ENCODE measurements around the gene STAT3.
"Not testable (repeated sequence)": the region's sequence is repeated elsewhere in the genome, so short reads cannot be mapped to it uniquely, and the experiment has no call there.

STAT3 gene

DNA sequence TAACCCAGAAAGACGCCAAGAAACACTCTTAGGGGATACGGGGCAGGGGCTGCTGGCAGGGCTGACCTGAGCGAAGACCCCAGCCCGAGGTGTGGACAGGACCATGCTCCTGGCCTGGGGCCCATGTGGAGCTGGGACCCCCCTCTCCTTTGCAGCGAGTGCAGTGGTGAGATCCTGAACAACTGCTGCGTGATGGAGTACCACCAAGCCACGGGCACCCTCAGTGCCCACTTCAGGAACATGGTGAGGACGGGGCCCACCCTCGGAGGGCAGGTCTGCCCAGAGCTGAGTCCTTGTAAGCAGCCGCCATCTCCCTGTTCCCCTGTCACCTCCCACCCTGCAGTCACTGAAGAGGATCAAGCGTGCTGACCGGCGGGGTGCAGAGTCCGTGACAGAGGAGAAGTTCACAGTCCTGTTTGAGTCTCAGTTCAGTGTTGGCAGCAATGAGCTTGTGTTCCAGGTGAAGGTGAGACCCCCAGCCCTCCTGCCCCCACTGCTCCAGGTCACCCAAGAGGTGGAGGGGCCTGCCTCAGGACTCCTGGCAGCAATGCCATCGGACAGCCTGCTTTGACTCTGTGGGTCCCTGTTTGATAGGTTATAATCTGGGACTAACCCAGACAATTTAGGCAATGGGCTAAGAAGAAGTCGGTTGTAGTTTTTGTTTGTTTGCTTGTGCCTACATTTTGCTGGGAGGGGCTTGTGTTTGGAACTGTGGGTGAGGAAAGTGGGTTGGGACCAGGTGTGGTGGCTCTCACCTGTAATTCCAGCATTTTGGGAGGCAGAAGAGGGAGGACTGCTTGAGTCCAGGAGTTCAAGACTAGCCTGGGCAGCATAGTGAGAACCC lies 83.8 kb downstream of the STAT3 start:
- DNase-seq (ENCODE audit: low read depth), result no peak
- H3K4me3 ChIP-seq (ENCODE audit: control insufficient read depth, low read depth, low read length), result no peak overlapping the region
- TF ChIP-seq, protein P1, sequence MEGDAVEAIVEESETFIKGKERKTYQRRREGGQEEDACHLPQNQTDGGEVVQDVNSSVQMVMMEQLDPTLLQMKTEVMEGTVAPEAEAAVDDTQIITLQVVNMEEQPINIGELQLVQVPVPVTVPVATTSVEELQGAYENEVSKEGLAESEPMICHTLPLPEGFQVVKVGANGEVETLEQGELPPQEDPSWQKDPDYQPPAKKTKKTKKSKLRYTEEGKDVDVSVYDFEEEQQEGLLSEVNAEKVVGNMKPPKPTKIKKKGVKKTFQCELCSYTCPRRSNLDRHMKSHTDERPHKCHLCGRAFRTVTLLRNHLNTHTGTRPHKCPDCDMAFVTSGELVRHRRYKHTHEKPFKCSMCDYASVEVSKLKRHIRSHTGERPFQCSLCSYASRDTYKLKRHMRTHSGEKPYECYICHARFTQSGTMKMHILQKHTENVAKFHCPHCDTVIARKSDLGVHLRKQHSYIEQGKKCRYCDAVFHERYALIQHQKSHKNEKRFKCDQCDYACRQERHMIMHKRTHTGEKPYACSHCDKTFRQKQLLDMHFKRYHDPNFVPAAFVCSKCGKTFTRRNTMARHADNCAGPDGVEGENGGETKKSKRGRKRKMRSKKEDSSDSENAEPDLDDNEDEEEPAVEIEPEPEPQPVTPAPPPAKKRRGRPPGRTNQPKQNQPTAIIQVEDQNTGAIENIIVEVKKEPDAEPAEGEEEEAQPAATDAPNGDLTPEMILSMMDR (IDR thresholded peaks at IDR 0.05; ENCODE audit: control insufficient read depth, insufficient read depth, low read depth, low read length, missing control alignments), result no peak

DNA sequence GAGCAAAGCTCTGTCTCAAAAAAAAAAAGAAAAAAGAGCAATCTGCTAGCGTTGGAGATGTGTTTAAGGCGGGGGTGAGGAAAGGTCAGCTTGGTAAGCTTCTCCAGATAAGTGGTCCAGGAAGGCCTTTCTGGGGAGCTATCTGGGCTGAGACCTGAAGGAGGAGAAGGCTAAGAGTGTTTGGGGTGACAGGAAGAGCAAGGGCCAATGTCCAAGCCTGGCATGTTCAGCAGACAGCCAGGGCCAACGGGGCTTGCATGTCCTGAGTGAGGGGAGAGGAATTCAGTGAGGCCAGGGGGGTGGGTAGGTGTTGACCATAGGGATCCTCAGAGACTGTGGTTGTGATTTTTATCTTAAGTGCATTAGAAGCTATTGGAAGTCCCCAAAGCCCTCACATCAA lies 84.5 kb downstream of the STAT3 start:
- no peak for DNase-seq (ENCODE audit: low read depth)
- TF ChIP-seq, protein P1 (IDR thresholded peaks at IDR 0.05; ENCODE audit: control insufficient read depth, insufficient read depth, low read depth, low read length, missing control alignments), result no peak
- no peak overlapping the region for H3K4me3 ChIP-seq (ENCODE audit: control insufficient read depth, low read depth, low read length)

DNA sequence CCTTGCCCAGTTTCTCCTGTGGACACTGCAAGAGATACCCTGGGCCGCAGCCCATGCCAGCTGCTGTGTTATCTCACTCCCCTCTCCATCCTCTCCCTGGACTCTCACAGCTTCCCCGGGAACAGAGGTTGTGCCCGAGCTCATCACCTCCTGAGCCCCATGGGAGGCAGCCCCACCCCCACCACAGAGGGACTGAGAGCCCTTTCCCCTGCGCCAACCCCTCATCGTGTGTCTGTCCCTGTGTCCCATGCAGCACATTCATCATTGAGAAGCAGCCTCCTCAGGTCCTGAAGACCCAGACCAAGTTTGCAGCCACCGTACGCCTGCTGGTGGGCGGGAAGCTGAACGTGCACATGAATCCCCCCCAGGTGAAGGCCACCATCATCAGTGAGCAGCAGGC lies 87.2 kb downstream of the STAT3 start:
- H3K4me3 ChIP-seq (ENCODE audit: control insufficient read depth, low read depth, low read length), result no peak overlapping the region
- TF ChIP-seq, protein P1 (IDR thresholded peaks at IDR 0.05; ENCODE audit: control insufficient read depth, insufficient read depth, low read depth, low read length, missing control alignments), result no peak
- no peak for DNase-seq (ENCODE audit: low read depth)

DNA sequence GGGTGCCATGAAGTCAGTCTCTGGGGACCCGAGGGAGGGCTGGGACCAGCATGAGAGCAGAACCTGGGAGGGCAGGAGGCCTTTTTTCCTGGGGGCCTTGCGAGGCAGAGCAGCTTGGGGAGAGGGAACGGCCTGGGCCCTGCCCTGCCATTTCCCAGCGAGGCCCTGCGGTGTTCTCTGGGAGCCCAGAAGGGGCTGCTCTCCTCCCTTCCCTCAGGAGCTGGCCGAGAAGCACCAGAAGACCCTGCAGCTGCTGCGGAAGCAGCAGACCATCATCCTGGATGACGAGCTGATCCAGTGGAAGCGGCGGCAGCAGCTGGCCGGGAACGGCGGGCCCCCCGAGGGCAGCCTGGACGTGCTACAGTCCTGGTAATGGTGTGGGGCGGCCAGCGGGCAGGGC lies 88.3 kb downstream of the STAT3 start:
- not testable (repeated sequence) for DNase-seq (ENCODE audit: low read depth); H3K4me3 ChIP-seq (ENCODE audit: control insufficient read depth, low read depth, low read length)

DNA sequence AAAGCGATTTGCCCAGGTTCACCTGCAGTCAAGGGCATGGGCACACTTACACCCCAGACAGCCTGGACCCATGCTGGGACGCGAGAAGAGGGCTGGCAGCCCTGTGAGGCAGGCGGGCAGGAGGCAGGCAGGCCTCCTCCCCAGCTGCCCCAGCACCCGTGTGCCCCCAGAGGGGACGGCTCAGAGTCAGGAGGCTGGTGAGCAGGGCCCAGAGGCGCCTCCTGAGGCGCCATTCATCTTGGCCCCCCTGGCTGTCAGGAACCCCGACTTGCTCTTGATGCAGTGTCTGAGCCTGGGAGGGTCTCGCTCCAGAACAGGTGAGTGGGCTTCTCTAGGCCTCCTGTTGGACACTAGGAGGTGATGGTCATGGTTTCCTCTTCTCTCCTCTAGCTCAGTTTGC lies 88.9 kb downstream of the STAT3 start:
- not testable (repeated sequence) for H3K4me3 ChIP-seq (ENCODE audit: control insufficient read depth, low read depth, low read length); DNase-seq (ENCODE audit: low read depth)

DNA sequence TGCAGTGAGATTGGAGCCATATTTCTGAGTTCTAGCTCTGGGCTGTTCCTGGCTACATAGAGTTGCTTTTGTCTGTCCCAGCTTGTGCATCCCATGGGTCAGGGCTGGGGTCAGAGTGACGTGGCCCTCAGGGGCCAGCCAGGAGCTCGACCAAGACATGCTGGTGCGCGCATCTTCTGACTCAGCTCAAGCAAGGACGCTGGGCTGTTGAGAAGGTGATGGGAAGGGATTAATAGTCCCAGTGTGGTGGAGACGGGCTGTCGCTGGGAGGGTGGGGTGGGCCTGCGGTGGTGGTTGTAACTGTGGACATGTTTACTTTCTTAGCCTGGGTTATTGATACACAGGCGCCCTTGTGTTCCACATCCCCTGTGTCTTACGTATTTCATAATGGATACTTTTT lies 90.5 kb downstream of the STAT3 start:
- H3K4me3 ChIP-seq (ENCODE audit: control insufficient read depth, low read depth, low read length); DNase-seq (ENCODE audit: low read depth): not testable (repeated sequence)

DNA sequence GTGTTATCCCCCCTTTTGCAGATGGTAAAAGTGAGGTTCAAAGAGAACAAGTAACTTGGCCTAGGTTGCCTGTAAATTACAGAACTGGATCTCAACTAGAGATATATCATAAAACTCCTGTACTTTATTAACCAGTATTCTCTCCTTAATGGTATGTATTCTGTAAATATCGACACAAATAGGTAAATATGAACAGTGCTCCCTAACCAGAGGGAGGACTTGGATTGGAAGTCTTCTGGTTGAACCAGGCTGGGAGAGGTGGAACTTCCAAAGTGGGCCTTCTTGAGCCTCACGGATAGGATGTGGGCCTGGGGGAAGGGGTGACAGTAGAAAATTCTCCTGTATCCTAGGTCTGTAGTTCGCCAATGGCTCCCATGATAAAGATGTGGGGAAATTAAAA lies 92.2 kb downstream of the STAT3 start:
- no peak for DNase-seq (ENCODE audit: low read depth)
- TF ChIP-seq, protein P1 (IDR thresholded peaks at IDR 0.05; ENCODE audit: control insufficient read depth, insufficient read depth, low read depth, low read length, missing control alignments), result no peak
- H3K4me3 ChIP-seq (ENCODE audit: control insufficient read depth, low read depth, low read length), result no peak overlapping the region

DNA sequence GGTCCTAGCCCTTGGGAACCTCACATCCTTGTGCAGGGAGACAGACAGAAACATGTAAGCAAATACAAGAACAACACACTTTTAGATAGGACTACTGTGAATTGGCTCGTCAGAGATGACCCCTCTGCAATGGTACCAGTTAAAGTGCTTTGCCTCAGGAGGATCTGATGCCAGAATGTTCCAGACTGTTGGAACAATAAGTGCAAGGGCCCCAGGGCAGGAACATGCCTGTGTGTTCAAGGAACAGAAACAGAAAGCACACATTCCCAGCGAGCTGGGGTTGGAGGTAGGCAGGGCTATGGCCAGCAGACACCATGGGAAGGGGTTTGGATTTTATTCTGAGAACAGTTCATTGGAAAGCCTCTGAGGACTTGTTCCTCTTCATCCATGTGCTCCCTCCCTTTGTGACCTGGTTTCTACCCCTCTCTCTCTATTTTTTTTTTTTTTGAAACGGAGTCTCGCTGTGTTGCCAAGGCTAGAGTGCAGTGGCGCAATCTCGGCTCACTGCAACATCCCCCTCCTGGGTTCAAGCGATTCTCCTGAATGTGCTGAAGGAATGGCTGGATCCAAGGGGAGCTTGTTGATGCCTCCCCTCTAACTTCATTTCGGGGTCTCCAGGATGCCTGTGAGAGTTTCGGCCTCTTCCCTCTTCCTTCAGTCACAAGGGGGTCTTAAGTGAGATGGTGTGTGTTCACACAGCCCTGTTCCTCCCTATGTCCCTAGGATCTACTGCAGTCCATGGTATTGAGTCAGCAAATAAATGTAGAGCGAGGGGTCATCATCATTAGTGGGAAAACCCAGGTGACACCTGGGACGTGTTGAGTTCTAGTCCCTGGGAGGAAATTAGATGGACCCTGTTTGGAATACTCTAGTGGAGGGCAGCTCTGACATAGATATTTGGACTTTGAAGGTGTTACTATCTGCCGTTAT lies 93.5 kb downstream of the STAT3 start:
- no peak overlapping the region for H3K4me3 ChIP-seq (ENCODE audit: control insufficient read depth, low read depth, low read length)
- DNase-seq (ENCODE audit: low read depth), result no peak
- TF ChIP-seq, protein P1 (IDR thresholded peaks at IDR 0.05; ENCODE audit: control insufficient read depth, insufficient read depth, low read depth, low read length, missing control alignments), result no peak

All from AG09309 (cell line).